ENCODE results near the gene AMBRA1.

GRCh38 chr11:46452918-46453517 is 140.8 kb downstream of the AMBRA1 start:
- TF ChIP-seq MAX (IDR thresholded peaks at IDR 0.05; ENCODE audit: low read depth) (no peak), NFIC (IDR thresholded peaks at IDR 0.05; ENCODE audit: borderline replicate concordance) (no peak), RFX5 (IDR thresholded peaks at IDR 0.05; ENCODE audit: low read length) (no peak), ZBTB33 (IDR thresholded peaks at IDR 0.05; ENCODE audit: borderline replicate concordance, low read depth) (no peak), CTCF (IDR thresholded peaks at IDR 0.05) (no peak), RXRA (IDR thresholded peaks at IDR 0.05; ENCODE audit: borderline replicate concordance, low read depth) (no peak), POLR2AphosphoS5 (IDR thresholded peaks at IDR 0.05; ENCODE audit: low read depth, low read length) (no peak), TCF12 (IDR thresholded peaks at IDR 0.05) (no peak), GATA2 (CRISPR knock-in tag; IDR thresholded peaks at IDR 0.05) (no peak), USF1 (IDR thresholded peaks at IDR 0.05; ENCODE audit: borderline replicate concordance, low read depth) (no peak)
